ENCODE data around the gene CACNB1.

Gene CACNB1

DNA sequence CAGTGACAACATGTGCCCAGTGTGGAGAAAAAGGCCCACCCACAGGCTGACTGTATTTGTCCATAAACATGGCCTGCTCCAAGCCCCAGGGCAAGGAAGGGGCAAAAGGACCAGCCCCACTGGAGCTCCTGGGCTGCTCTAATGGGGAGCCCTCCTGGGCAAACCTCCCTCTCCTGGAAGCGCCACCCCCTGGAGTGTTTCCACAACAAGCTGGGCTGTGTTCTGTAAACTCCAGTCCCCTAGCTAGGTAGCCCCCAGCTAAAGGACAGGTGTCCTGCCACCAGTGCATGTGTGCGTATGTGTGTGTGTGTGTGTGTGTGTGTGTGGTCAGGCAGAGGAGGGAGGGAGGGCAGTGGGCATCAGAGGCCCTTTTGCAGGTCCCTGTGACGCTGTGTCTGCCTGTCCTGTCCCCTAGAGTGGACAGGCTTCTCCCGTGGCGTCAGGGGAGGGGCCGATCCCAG is 39.5 kb upstream of the CACNB1 start:
- POLR2A ChIA-PET: interaction anchor here (1.4 to 6.0 kb wide), 4 partner anchors 31 to 367 kb away, joined by 4 to 47 read pairs (median 23); partner anchors contain the start of genes LASP1 and RPL19
- H3K9me3 ChIP-seq (ENCODE audit: control insufficient read depth, insufficient read depth, low read depth, low read length): no peaks in the 10 kb centered on the region
- no peaks in the 10 kb centered on the region; the same call in 1 of the 2 replicates for H3K4me1 ChIP-seq (ENCODE audit: control insufficient read depth, insufficient read depth, low read length)
- no peak overlapping the region for H3K4me3 ChIP-seq (ENCODE audit: low read depth, low read length)
- H3K36me3 ChIP-seq (ENCODE audit: control insufficient read depth in 2 of 2, insufficient read depth in 1 of 2, low read length in 2 of 2): no peaks in the 10 kb centered on the region
- no peak overlapping the region for H3K27ac ChIP-seq (ENCODE audit: extremely low read depth, low read depth, low read length)
- CTCF ChIA-PET: interaction anchor here (0.6 to 20.9 kb wide), 15 partner anchors 7 to 364 kb away, joined by 3 to 733 read pairs (median 5); partner anchors contain the start of genes ARL5C, RPL19 and STAC2
- TF ChIP-seq YY1 (tag by site-specific recombination; IDR thresholded peaks at IDR 0.05) (no peak), BCL6B (tag by site-specific recombination; IDR thresholded peaks at IDR 0.05) (no peak), ZNF140 (tag by site-specific recombination; IDR thresholded peaks at IDR 0.05) (no peak), ZNF792 (tag by site-specific recombination; IDR thresholded peaks at IDR 0.05) (no peak), ZNF280D (tag by site-specific recombination; IDR thresholded peaks at IDR 0.05) (no peak), ZNF561 (tag by site-specific recombination; IDR thresholded peaks at IDR 0.05; ENCODE audit: borderline replicate concordance) (no peak), REPIN1 (tag by site-specific recombination; IDR thresholded peaks at IDR 0.05; ENCODE audit: low read depth) (no peak), ZNF776 (tag by site-specific recombination; IDR thresholded peaks at IDR 0.05; ENCODE audit: borderline replicate concordance) (no peak), ZIC2 (tag by site-specific recombination; IDR thresholded peaks at IDR 0.05) (peak; percentile 80), ZNF112 (tag by site-specific recombination; IDR thresholded peaks at IDR 0.05) (no peak), ZNF18 (tag by site-specific recombination; IDR thresholded peaks at IDR 0.05) (no peak), ZSCAN4 (tag by site-specific recombination; IDR thresholded peaks at IDR 0.05) (peak; percentile 65), ZNF341 (tag by site-specific recombination; IDR thresholded peaks at IDR 0.05; ENCODE audit: low read depth) (peak; percentile 62), ZNF174 (tag by site-specific recombination; IDR thresholded peaks at IDR 0.05) (no peak), ZBTB10 (tag by site-specific recombination; IDR thresholded peaks at IDR 0.05) (peak; percentile 52; the same call in 1 of the 2 replicates), GLIS2 (tag by site-specific recombination; IDR thresholded peaks at IDR 0.05) (peak; percentile 46), ZNF24 (tag by site-specific recombination; IDR thresholded peaks at IDR 0.05) (no peak), ZBTB48 (tag by site-specific recombination; IDR thresholded peaks at IDR 0.05) (no peak), GLIS1 (tag by site-specific recombination; IDR thresholded peaks at IDR 0.05) (peak; percentile 98), ZNF701 (tag by site-specific recombination; IDR thresholded peaks at IDR 0.05) (no peak), ELK4 (IDR thresholded peaks at IDR 0.05; ENCODE audit: borderline replicate concordance, low read depth, low read length) (no peak), ZBTB1 (tag by site-specific recombination; IDR thresholded peaks at IDR 0.05) (no peak)
- TF ChIP-seq, protein P1, sequence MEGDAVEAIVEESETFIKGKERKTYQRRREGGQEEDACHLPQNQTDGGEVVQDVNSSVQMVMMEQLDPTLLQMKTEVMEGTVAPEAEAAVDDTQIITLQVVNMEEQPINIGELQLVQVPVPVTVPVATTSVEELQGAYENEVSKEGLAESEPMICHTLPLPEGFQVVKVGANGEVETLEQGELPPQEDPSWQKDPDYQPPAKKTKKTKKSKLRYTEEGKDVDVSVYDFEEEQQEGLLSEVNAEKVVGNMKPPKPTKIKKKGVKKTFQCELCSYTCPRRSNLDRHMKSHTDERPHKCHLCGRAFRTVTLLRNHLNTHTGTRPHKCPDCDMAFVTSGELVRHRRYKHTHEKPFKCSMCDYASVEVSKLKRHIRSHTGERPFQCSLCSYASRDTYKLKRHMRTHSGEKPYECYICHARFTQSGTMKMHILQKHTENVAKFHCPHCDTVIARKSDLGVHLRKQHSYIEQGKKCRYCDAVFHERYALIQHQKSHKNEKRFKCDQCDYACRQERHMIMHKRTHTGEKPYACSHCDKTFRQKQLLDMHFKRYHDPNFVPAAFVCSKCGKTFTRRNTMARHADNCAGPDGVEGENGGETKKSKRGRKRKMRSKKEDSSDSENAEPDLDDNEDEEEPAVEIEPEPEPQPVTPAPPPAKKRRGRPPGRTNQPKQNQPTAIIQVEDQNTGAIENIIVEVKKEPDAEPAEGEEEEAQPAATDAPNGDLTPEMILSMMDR (tag by site-specific recombination; IDR thresholded peaks at IDR 0.05): 0 out of 2 replicates have a peak, but pooled peaks have one; percentile 20
- TF ChIP-seq, protein P2, sequence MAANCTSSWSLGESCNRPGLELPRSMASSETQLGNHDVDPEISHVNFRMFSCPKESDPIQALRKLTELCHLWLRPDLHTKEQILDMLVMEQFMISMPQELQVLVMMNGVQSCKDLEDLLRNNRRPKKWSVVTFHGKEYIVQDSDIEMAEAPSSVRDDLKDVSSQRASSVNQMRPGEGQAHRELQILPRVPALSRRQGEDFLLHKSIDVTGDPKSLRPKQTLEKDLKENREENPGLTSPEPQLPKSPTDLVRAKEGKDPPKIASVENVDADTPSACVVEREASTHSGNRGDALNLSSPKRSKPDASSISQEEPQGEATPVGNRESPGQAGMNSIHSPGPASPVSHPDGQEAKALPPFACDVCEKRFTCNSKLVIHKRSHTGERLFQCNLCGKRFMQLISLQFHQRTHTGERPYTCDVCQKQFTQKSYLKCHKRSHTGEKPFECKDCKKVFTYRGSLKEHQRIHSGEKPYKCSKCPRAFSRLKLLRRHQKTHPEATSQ (tag by site-specific recombination; IDR thresholded peaks at IDR 0.05): no peak

Measured in HEK293 (cell line).